8988T (cell line): ENCODE measurements around the gene TGFBR2.

ENCODE experiments used
- DNase-seq: peaks from one replicate; pipeline ENCODE4 v3.0.0; 2011

Gene TGFBR2

DNA sequence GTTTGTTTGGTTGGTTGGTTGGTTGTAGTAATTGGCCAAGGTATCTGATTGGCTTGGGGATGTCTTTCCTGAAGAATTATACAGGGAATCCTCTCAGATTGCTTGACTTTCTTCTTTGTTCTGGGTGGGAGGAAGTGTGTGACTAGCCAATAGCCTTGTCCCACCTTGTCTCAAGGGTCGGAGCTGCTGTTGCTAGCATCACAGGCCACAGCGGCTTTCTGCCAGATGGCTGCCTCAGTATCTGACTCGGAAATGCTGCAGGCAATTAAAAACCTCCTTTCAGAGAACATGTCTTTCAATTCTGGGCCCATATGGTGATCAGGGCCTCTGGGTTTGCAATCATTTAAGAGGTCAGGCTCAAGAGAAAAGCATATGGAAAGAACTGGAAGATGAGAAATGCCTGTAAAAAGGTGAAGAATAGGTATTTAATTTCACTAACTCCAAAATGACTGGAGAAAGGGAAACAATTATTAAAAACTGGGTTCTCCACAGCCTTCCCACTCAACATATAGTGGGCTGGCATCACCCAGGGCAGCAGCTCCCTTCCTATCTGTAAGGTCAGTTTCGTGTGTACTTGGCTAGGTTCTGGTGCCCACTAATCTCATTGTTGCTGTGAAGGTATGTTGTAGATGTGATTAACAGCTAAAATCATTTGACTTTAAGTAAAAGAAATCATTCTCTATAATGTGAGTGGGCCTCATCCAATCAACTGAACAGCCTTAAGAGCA is 32.4 kb downstream of the TGFBR2 start:
- DNase-seq = no peak

DNA sequence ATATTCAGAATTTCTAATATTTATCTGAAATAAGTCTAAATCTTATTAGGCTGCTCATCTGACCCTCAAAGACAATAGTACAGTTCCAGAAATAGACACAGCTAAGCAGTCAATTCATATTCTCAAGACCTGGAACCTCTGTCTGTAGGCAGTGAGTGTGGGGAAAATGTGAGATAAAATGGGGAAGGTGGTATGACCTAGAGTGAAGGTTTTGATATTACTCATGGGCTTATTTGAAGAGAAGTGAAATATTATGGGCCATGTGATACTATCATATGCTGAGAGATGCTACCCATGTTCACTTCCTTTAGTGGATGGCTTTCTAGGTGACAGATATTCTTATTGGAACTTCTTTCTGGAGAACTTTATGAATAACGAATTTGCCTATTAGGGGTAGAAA is 33.5 kb downstream of the TGFBR2 start:
- no peak for DNase-seq

DNA sequence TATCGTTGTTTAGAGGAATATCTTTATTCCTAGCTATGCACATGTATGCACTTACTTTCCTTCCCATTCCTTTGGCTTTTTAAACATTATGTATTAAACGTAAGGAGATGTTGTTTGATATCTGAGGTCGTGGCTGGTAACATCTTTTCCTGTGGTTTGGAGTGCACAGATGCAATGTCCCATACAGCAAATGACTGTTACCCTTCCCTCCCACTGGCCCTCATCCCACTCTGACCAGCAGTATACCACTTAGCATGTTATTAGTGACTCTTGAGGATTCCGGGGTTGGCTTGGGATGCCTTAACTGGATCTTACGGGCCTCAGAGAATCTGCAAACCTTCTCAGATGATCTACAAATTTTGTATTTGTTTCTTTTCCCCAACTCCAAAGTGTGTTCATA is 34.5 kb downstream of the TGFBR2 start:
- DNase-seq = no peak

DNA sequence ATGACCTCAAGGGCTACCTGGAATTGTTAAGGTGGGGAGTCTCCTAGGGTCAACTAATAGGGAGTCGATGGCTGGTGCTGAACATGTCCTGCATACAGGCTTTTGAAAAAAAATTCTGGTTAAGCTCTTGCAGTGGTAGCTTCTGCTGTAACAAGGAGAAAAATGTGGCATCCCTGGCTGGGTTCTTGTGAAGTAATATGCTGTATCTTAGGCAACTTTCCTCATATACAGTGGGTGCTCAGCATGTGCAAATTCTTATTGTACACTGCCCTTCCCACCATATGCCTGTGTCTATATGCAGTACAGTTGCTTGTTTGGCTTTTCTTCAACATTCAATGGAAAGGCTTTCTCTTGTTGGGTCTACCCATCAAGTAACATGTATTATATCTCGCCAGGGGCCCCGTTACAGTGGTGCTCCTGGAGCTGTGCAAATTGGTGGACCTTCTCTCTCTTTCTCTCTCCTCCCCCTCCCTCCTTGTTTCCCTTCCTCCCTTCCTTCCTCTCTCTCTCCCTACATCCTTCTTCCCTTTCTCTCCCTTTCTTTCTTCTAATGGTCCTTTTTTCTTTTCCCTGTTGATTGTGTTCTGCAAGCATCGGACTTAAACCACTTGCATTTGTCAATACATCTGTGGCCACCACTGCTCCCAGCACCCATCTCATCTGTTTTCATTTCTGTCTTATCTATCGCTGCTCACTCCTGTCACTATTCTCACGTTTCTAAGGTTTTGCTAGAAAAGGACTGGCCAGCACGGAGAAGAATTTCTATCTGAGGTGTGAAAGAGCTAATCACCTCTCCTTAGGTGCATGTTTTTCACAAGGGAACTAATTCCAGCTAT is 35.2 kb downstream of the TGFBR2 start:
- DNase-seq = no peak

GRCh38 chr3:30642849-30643361 is 36.5 kb downstream of the TGFBR2 start:
- DNase-seq = no peak

DNA sequence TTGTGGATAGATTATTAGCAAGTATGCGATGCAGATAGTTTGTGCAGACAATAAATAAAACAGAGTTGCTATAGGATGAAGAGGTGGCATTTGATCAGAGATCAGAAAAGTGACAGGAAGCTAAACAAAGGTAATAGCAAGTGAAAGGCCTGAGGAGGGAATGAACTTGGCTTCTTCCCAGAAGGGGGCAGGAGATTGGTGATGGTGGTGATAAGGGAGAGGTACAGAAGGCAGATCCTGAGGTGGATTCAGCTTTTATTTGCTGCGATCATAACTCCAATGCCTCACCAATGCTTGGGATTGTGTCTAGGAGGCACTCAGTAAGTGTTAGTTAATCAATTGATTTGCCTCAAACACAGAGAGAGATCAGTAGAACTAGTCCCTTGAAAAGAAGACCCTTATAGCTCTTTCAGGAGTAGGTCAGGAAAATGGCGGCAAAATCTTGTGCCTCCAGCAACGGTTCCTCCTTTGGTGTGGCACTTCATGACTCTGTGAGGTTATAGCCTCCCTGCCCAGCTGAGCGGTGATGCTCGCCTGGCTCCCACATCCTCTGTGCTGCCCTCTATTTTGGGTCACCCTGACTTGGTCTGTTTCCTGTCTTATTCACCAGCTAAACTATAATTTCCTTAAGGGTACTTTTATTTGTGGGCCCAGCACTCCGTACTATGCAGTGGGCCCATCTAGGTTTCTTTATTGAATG is 37.5 kb downstream of the TGFBR2 start:
- DNase-seq = no peak

DNA sequence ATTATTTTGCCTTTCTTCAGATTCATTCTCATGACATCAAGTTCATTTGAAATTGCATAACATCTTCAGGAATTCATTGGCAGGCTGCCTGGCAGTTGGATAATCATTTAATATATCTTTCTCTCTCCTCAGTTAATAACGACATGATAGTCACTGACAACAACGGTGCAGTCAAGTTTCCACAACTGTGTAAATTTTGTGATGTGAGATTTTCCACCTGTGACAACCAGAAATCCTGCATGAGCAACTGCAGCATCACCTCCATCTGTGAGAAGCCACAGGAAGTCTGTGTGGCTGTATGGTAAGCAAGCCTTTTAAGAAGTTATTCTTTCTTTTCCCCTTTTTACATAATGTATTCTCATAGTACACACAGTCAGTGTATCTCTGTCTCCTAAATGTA is 38.2 kb downstream of the TGFBR2 start:
- no peak for DNase-seq

DNA sequence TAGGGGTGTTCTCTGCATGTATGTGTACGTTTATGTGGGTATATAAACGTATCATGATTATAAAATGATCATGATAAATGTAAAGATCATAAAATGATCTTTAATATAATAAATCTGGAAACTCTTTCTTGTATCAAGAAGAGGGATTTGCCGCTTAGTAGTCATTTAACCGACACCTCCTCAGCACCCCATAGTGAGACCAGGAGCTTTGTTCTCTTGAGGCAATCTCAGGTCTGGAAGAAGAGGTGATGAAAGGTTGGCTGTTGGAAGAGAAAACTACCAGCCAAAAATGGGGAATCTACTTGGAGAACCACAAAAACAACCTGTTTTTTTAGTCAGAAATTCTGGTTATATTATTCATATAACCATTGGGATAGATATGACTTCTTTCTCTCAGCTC is 38.7 kb downstream of the TGFBR2 start:
- DNase-seq = no peak

GRCh38 chr3:30646181-30646876 is 39.9 kb downstream of the TGFBR2 start:
- no peak for DNase-seq

GRCh38 chr3:30646961-30647752 is 40.8 kb downstream of the TGFBR2 start:
- no peak for DNase-seq

DNA sequence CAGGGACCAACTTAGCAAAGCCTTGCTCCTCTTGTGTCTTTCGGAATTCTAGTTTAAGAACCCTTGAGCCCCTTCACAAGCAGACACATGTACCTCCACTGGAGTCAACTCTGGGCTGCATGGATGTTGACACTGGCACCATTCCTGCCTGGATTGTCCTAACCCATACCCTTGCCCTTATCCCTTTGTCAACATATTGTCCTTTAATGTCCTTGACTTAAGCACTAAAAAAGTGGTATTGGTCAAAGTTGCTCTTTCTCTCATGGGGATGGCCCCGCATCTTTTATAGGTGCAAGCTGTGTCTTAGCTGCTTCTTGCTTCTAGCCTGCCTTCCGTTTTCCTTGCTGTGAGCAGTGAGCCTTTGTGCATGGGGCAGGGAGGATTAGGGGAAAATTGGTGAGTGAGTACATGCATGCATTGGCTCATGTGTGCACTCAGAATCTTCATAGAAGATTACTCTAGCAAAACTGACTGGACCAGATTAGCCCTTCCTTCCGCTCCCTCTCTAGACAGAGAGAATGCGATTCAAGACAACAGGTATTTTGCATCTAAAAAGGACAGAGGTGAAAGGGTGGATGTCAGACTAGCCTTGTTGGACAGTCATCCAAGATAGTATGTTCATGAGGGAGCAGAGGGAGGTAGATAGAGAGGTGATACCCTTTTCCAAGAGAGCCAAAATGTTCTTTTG is 42.4 kb downstream of the TGFBR2 start:
- no peak for DNase-seq

DNA sequence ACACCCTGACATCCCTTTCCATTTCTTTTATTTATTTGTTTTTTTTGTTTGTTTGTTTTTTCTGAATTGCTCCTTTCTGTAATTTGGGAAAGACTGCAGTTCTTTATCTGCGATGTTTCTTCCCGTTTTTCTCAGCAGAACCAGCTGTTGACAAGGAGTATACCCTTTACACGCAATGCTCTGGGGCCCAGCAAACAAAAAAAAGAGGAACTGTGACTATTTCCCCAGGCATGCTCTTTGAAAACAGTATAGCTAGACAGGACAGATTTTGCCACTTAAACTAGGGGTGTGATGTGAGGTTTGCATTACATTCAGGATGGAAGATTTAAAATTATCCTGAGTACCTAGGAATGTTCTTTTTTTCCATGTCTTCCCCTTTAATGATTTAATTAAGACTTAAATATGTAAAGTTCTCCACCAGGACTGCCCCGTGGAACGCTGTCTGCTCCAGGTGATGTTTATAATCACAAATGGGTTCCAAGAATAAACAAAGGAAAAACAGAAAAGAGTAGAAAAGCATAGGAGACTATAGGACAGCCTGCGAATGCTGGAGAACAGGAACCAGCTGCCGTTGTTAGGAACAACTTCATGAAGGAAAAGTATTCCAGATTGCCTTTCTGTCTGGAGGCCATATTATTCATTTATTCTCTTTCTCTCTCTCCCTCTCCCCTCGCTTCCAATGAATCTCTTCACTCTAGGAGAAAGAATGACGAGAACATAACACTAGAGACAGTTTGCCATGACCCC is 43.3 kb downstream of the TGFBR2 start:
- no peak for DNase-seq

GRCh38 chr3:30650348-30650995 is 44.1 kb downstream of the TGFBR2 start:
- DNase-seq = no peak

- no peak for DNase-seq
These were observed 47.9 kb downstream of the TGFBR2 start for GRCh38 chr3:30654269-30654668.

- no peak for DNase-seq
These were observed 48.9 kb downstream of the TGFBR2 start for GRCh38 chr3:30655187-30655812.

DNA sequence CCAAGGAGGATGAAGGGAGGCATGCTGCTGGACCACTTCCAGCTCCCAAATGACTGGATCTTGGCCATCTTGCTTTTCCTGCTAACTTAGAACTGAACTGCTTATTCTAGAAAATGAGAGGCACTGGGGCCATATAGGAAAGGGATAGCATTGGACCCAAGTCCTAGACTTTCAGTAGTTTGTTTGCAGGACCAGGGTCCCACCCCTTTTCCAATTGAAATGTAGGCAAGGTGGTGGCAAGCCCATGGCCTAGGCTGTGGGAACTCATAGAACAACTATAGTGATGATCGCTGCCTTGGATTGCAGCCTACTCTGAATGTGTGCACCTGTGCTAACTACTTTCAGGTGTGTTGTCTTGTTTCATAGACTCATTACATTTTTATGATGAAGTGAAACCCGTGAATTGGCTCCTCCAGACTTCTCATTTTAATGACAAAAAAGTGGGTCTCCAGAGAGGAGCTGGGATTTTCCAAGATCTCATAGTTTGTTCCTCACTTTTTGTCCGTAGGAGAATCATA is 50.3 kb downstream of the TGFBR2 start:
- no peak for DNase-seq

DNA sequence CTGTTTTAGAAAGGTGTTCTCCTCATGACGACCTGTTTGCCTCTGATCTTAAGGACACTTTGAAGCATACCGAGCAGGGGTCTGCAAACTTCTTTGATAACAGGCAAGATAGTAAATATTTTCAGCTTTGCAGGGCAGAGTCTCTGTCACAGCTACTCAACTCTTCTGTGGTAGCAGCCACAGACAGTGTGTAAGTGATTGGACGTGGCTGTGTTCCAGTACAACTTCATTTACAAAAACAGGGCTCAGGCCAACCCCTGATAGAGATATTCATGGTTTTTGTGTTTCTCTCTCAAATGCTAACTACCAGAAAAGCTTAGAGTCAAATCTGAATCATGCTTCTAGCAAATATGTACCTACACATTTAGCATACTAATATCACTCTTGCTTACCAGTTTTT is 51.5 kb downstream of the TGFBR2 start:
- no peak for DNase-seq

GRCh38 chr3:30658328-30659052 is 52.1 kb downstream of the TGFBR2 start:
- DNase-seq = no peak
